ENCODE measurements around the gene POLE3. TPM values are rescaled to one million over a fixed set of nuclear protein-coding genes. Genes with fewer than 3 reads are reported as not detected.

Gene POLE3
- total RNA-seq, 1 experiment from 2014 or later: 83.1 TPM

Other genes with a start within 250 kb of the POLE3 start
- 24.9 and 28.5 TPM in 2 replicates for gene FKBP15, start 189.4 kb downstream of the POLE3 start, total RNA-seq (2014; rRNA removed)
- gene SLC31A1, start 189.1 kb downstream of the POLE3 start, total RNA-seq (2014; rRNA removed): 15.1 and 15.8 TPM in 2 replicates
- gene CDC26, start 135.1 kb downstream of the POLE3 start, total RNA-seq (2014; rRNA removed): 25.0 and 39.7 TPM in 2 replicates
- gene PRPF4, start 135.0 kb downstream of the POLE3 start, total RNA-seq (2014; rRNA removed): 49.3 and 51.0 TPM in 2 replicates
- not detected in 2 replicates for gene RNF183, start 107.3 kb downstream of the POLE3 start, total RNA-seq (2014; rRNA removed)
- gene WDR31, start 70.4 kb downstream of the POLE3 start, total RNA-seq (2014; rRNA removed): 0.51 and 0.69 TPM in 2 replicates
- gene BSPRY, start 61.1 kb downstream of the POLE3 start, total RNA-seq (2014; rRNA removed): not detected in 2 replicates
- gene HDHD3, start 33.7 kb downstream of the POLE3 start, total RNA-seq (2014; rRNA removed): 11.8 and 13.1 TPM in 2 replicates
- 10.5 and 15.0 TPM in 2 replicates for gene ALAD, start 9.4 kb downstream of the POLE3 start, total RNA-seq (2014; rRNA removed)
- 0.19 and 0.29 TPM in 2 replicates for gene C9orf43, start 72 bp upstream of the POLE3 start, total RNA-seq (2014; rRNA removed)
- 137 and 144 TPM in 2 replicates for gene RGS3, start 53.1 kb upstream of the POLE3 start, total RNA-seq (2014; rRNA removed)

Data from LHCN-M2 (cell line).